ENCODE measurements around the gene C6. TPM values are rescaled to one million over a fixed set of nuclear protein-coding genes. Genes with fewer than 3 reads are reported as not detected.

The C6 gene
- total RNA-seq, 1 experiment from 2014 or later: not detected

DNA sequence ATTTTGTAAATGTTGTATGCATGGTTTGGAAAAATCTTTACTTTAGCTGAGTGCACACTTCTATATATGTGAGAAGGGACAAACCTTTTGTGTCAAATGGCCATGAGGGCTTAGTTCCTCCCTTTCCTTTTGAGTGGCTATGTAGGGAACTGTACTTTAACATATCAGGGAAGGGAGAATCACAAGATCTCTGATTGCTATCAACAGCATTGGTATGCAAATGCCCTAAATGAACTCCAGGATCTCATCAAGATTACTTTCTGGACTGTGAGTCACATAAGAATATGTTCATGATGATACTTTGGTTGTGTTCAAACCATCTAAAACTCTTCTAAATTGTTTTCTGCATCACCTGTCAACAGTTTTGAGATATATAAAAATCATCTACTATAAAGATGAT, 111.0 kb downstream of the C6 start:
- Histone ChIP-seq H3K14ac (ENCODE audit: insufficient read depth, low read length) (no peak overlapping the region), H4K20me1 (ENCODE audit: control insufficient read depth, insufficient read depth, insufficient read length) (no peaks in the 10 kb centered on the region), H2BK5ac (ENCODE audit: insufficient read length, low read length) (no peak overlapping the region), H3K18ac (ENCODE audit: insufficient read length, low read depth, low read length) (no peak overlapping the region), H3K79me1 (ENCODE audit: insufficient read depth, low read depth, low read length, poor library complexity, severe bottlenecking) (no peaks in the 10 kb centered on the region), H3K27ac (ENCODE audit: insufficient read length, low read depth, low read length) (no peak overlapping the region), H3K56ac (ENCODE audit: insufficient read length, low read depth, low read length) (no peak overlapping the region), H3K23ac (ENCODE audit: insufficient read length, low read depth, low read length) (no peak overlapping the region), H2BK120ac (ENCODE audit: low read depth, low read length, poor library complexity, severe bottlenecking) (no peak overlapping the region), H3K4me1 (ENCODE audit: insufficient read depth, low read length) (no peaks in the 10 kb centered on the region), H3K79me2 (ENCODE audit: insufficient read depth, low read length) (no peaks in the 10 kb centered on the region), H3K23me2 (ENCODE audit: insufficient read length, low read depth, low read length, poor library complexity, severe bottlenecking) (no peaks in the 10 kb centered on the region), H3K4ac (ENCODE audit: low read depth, low read length) (no peak overlapping the region), H2BK20ac (ENCODE audit: low read depth, low read length, poor library complexity, severe bottlenecking) (no peak overlapping the region), H4K8ac (replicated peaks; ENCODE audit: insufficient read length, low read depth, low read length) (no peak overlapping the region), H3K27me3 (ENCODE audit: insufficient read depth, low read length) (no peaks in the 10 kb centered on the region), H2BK15ac (ENCODE audit: low read depth, low read length) (no peak overlapping the region), H4K5ac (ENCODE audit: insufficient read length, low read depth, low read length) (no peak overlapping the region), H2AFZ (ENCODE audit: low read length) (no peak overlapping the region), H4K91ac (ENCODE audit: insufficient read length, low read depth, low read length) (no peak overlapping the region), H3T11ph (ENCODE audit: low read length) (no peak overlapping the region), H2BK12ac (ENCODE audit: insufficient read length, low read depth, low read length) (no peak overlapping the region), H3K4me2 (ENCODE audit: insufficient read depth, insufficient read length, low read length) (no peak overlapping the region), H2AK5ac (ENCODE audit: insufficient read length, low read length) (no peak overlapping the region), H3K9me3 (ENCODE audit: control insufficient read depth, low read depth, low read length) (no peaks in the 10 kb centered on the region), H3K9ac (ENCODE audit: extremely low read depth, insufficient read length, low read length) (no peak overlapping the region)
- H3K4me3 Mint-ChIP-seq: no peak overlapping the region
- no peaks in the 10 kb centered on the region for H3K4me1 Mint-ChIP-seq
- no peak for DNase-seq
- no peak overlapping the region for H3K27ac Mint-ChIP-seq
- peaks cover 2% of the 10 kb centered on the region in 2 experiments; a peak in 1 of 5 replicates for H3K9me3 Mint-ChIP-seq
- TF ChIP-seq, protein P1, sequence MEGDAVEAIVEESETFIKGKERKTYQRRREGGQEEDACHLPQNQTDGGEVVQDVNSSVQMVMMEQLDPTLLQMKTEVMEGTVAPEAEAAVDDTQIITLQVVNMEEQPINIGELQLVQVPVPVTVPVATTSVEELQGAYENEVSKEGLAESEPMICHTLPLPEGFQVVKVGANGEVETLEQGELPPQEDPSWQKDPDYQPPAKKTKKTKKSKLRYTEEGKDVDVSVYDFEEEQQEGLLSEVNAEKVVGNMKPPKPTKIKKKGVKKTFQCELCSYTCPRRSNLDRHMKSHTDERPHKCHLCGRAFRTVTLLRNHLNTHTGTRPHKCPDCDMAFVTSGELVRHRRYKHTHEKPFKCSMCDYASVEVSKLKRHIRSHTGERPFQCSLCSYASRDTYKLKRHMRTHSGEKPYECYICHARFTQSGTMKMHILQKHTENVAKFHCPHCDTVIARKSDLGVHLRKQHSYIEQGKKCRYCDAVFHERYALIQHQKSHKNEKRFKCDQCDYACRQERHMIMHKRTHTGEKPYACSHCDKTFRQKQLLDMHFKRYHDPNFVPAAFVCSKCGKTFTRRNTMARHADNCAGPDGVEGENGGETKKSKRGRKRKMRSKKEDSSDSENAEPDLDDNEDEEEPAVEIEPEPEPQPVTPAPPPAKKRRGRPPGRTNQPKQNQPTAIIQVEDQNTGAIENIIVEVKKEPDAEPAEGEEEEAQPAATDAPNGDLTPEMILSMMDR (conservative IDR thresholded peaks at IDR 0.05): no peak
- no peaks in the 10 kb centered on the region for H3K36me3 Mint-ChIP-seq (ENCODE audit: insufficient read depth in 1 of 3, low read depth in 3 of 3)
- H3K27me3 Mint-ChIP-seq (ENCODE audit: low read depth): no peaks in the 10 kb centered on the region
